SU-DHL-6 (cell line): ENCODE data around the gene CHRM2.

ENCODE experiments used
- CTCF ChIP-seq: fragments of 200-600 bp; sonication (generic); IDR thresholded peaks from one replicate; pipeline ENCODE4 v1.5.1; 2017; ENCODE audit warnings: antibody characterized with exemption, mild to moderate bottlenecking, low read length, moderate library complexity; ENCODE audit not compliant: insufficient read depth, poor library complexity, severe bottlenecking
- EZH2phosphoT487 ChIP-seq: fragments of 200-600 bp; sonication (generic), shearing (Covaris generic); conservative IDR thresholded peaks from 2 replicates; pipeline ENCODE4 v1.6.1; 2018; ENCODE audit warnings: mild to moderate bottlenecking, antibody characterized with exemption, low read length, moderate library complexity, mixed read lengths

DNA sequence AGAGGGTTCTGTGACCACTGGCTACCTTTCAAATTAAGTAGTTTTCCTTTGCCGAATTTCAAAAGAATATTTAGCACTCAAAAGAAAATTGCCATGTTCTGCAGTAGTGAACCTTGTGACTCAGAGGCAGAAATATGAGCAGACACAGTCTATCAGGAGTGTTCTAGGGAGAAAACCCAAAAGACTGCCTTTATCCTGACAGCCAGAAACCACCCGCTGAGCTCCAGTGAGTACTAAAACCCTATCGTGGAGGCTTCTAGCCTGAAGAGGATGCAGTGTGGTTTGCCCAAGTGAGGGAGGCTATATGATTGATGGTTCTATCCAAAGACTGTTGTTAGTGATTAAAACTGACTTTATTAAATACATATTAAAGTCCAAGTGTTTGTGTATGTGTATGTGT lies 21.9 kb downstream of the CHRM2 start:
- TF ChIP-seq CTCF (no peak), EZH2phosphoT487 (no peak)
